Liver (tissue), 9 donors: ENCODE results near the gene ATP2C2. TPM values are rescaled to one million over a fixed set of nuclear protein-coding genes. Genes with fewer than 3 reads are reported as not detected.

ENCODE experiments used
- DNase-seq: peaks from one replicate; pipeline ENCODE4 v3.0.0-alpha.2; 2017; ENCODE audit warnings: low spot score
- H3K27ac ChIP-seq, 2 donors: one replicate each; pipeline ENCODE4 v1.7.0; 2013; ENCODE audit warnings: inconsistent platforms in 2 of 2, low read length in 2 of 2, control low read depth in 1 of 2, low read depth in 1 of 2, mild to moderate bottlenecking in 1 of 2
- H3K27me3 ChIP-seq, 4 donors: one replicate each; pipeline versions ENCODE4 v1.6.1 to v1.7.0; 2013; ENCODE audit warnings: low read length in 3 of 4, inconsistent platforms in 1 of 4, mild to moderate bottlenecking in 1 of 4, moderate library complexity in 1 of 4; ENCODE audit not compliant: control insufficient read depth in 4 of 4, insufficient read depth in 4 of 4
- H3K36me3 ChIP-seq, 4 donors: one replicate each; pipeline versions ENCODE4 v1.6.1 to v1.7.0; 2013; ENCODE audit warnings: low read length in 3 of 4, mild to moderate bottlenecking in 3 of 4, low read depth in 1 of 4, moderate library complexity in 1 of 4; ENCODE audit not compliant: control insufficient read depth in 4 of 4, insufficient read depth in 3 of 4
- H3K4me1 ChIP-seq, 4 donors: one replicate each; pipeline versions ENCODE4 v1.6.1 to v1.7.0; 2013; ENCODE audit warnings: low read length in 3 of 4, mild to moderate bottlenecking in 3 of 4, moderate library complexity in 1 of 4; ENCODE audit not compliant: control insufficient read depth in 4 of 4, insufficient read depth in 4 of 4
- H3K4me3 ChIP-seq, 3 donors: one replicate each; pipeline versions ENCODE4 v1.6.1 to v1.7.0; 2013; ENCODE audit warnings: low read length in 3 of 3, control low read depth in 1 of 3, low read depth in 1 of 3, mild to moderate bottlenecking in 1 of 3
- H3K9ac ChIP-seq, 2 donors: one replicate each; pipeline ENCODE4 v1.7.0; 2013; ENCODE audit warnings: low read length in 2 of 2, mild to moderate bottlenecking in 2 of 2, moderate library complexity in 2 of 2, control low read depth in 1 of 2, low read depth in 1 of 2
- H3K9me3 ChIP-seq, 4 donors: one replicate each; pipeline versions ENCODE4 v1.6.1 to v1.7.0; 2013; ENCODE audit warnings: low read length in 3 of 4; ENCODE audit not compliant: control insufficient read depth in 4 of 4
- EGR1 ChIP-seq, 2 donors: IDR thresholded peaks; 2 replicates each; pipeline ENCODE4 v1.6.1; 2016 to 2018; ENCODE audit warnings: antibody characterized with exemption in 2 of 2, low read depth in 2 of 2
- FOXA1 ChIP-seq: IDR thresholded peaks from 2 replicates; pipeline ENCODE4 v1.6.1; 2016; ENCODE audit warnings: antibody characterized with exemption
- GABPA ChIP-seq, 2 donors: IDR thresholded peaks in 1 of 2; conservative IDR thresholded peaks in 1 of 2; 2 replicates each; pipeline ENCODE4 v1.6.1; 2016; ENCODE audit warnings: antibody characterized with exemption in 2 of 2, mild to moderate bottlenecking in 1 of 2, moderate library complexity in 1 of 2
- HNF4A ChIP-seq, 2 donors: conservative IDR thresholded peaks; 2 replicates each; pipeline ENCODE4 v1.6.1; 2016; ENCODE audit warnings: antibody characterized with exemption in 2 of 2, mild to moderate bottlenecking in 2 of 2
- HNF4G ChIP-seq: IDR thresholded peaks from 2 replicates; pipeline ENCODE4 v1.6.1; 2016; ENCODE audit warnings: antibody characterized with exemption
- JUND ChIP-seq, 2 donors: IDR thresholded peaks; 2 replicates each; pipeline ENCODE4 v1.6.1; 2016; ENCODE audit warnings: antibody characterized with exemption in 2 of 2
- NR2F2 ChIP-seq: IDR thresholded peaks from 2 replicates; pipeline ENCODE4 v1.6.1; 2016; ENCODE audit warnings: antibody characterized with exemption
- RAD21 ChIP-seq, 2 donors: IDR thresholded peaks; 2 replicates each; pipeline ENCODE4 v1.6.1; 2016; ENCODE audit warnings: antibody characterized with exemption in 2 of 2, mild to moderate bottlenecking in 2 of 2
- REST ChIP-seq: IDR thresholded peaks from 2 replicates; pipeline ENCODE4 v1.6.1; 2016; ENCODE audit warnings: antibody characterized with exemption, mild to moderate bottlenecking
- RXRA ChIP-seq, 2 donors: IDR thresholded peaks; 2 replicates each; pipeline ENCODE4 v1.6.1; 2017 to 2018; ENCODE audit warnings: antibody characterized with exemption in 2 of 2, mild to moderate bottlenecking in 1 of 2
- SP1 ChIP-seq: IDR thresholded peaks from 2 replicates; pipeline ENCODE4 v1.6.1; 2018; ENCODE audit warnings: antibody characterized with exemption, mild to moderate bottlenecking
- ZBTB33 ChIP-seq: IDR thresholded peaks from 2 replicates; pipeline ENCODE4 v1.6.1; 2016; ENCODE audit warnings: antibody characterized with exemption
- WGBS: extraction: QIAGEN DNeasy Blood & Tissue Kit; methylation state at CpG from one replicate; pipeline ENCODE4 v1.1.7; 2013; 5-methylcytosine and 5-hydroxymethylcytosine counted together
- polyA plus RNA-seq, 2 donors: library from polyadenylated mRNA; stranded (reverse) in 1 of 2; unstranded in 1 of 2; fragments of 200-250 nt in 1 of 2; fragments of >200 nt in 1 of 2; fragmentation: Nextera tagmentation in 1 of 2; extraction: Ambion mirVana in 1 of 2; gene quantifications; one replicate each; pipeline versions ENCODE4 v1.2.1 to v1.2.3, GENCODE V29; 2013 to 2015
- total RNA-seq, 2 donors: library from RNA; depleted of rRNA; stranded (reverse); fragments of >200 nt; gene quantifications; one replicate each; pipeline ENCODE4 v1.2.3, GENCODE V29; 2014
- TF ChIP-seq, protein P1 (sequence below): IDR thresholded peaks from 2 replicates; pipeline ENCODE4 v1.6.1; 2016; ENCODE audit warnings: antibody characterized with exemption
- donor health status: healthy.
- donor health status: healthy.
- donor health status: healthy.
- donor health status: healthy.
- donor health status: healthy.

The ATP2C2 gene
- total and polyA plus RNA-seq, 4 donors, result 0.05 to 0.33 (median 0.22) TPM

- Histone ChIP-seq H3K9me3 (peaks cover 0 to 3% (median 0%) of the 10 kb centered on the region in 4 donors), H3K36me3 (no peaks in the 10 kb centered on the region), H3K27me3 (no peaks in the 10 kb centered on the region), H3K4me3 (no peak overlapping the region), H3K27ac (no peak overlapping the region), H3K9ac (no peak overlapping the region), H3K4me1 (no peaks in the 10 kb centered on the region)
- WGBS, result 49% methylated on average over 3 of the region's 3 CpGs
- no peak for DNase-seq
- TF ChIP-seq RAD21 (IDR thresholded peaks at IDR 0.05) (no peak), REST (no peak), JUND (IDR thresholded peaks at IDR 0.05) (no peak), EGR1 (IDR thresholded peaks at IDR 0.05; ENCODE audit: low read depth in 2 of 2) (no peak), HNF4A (conservative IDR thresholded peaks at IDR 0.05) (no peak), NR2F2 (no peak)
- TF ChIP-seq, protein P1, sequence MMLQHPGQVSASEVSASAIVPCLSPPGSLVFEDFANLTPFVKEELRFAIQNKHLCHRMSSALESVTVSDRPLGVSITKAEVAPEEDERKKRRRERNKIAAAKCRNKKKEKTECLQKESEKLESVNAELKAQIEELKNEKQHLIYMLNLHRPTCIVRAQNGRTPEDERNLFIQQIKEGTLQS, result no peak
Observed at GRCh38 chr16:84379709-84380362, 11.5 kb downstream of the ATP2C2 start.

- 60% methylated on average over 8 of the region's 8 CpGs for WGBS
- H3K36me3 ChIP-seq, result no peaks in the 10 kb centered on the region
- H3K4me3 ChIP-seq, result no peak overlapping the region
- H3K9ac ChIP-seq, result no peak overlapping the region
- TF ChIP-seq FOXA1 (no peak), GABPA (IDR thresholded peaks at IDR 0.05 in 1 of 2, conservative IDR thresholded peaks at IDR 0.05 in 1 of 2) (no peak), SP1 (no peak), RAD21 (IDR thresholded peaks at IDR 0.05) (no peak), RXRA (IDR thresholded peaks at IDR 0.05) (no peak), EGR1 (IDR thresholded peaks at IDR 0.05; ENCODE audit: low read depth in 2 of 2) (no peak), HNF4G (no peak), ZBTB33 (no peak)
- TF ChIP-seq, protein P1, result no peak
- no peak overlapping the region for H3K27ac ChIP-seq
- DNase-seq, result no peak
- H3K4me1 ChIP-seq, result no peaks in the 10 kb centered on the region
- no peaks in the 10 kb centered on the region for H3K27me3 ChIP-seq
- peaks cover 0 to 8% (median 3%) of the 10 kb centered on the region in 4 donors for H3K9me3 ChIP-seq
Observed at GRCh38 chr16:84380405-84380804, 12.1 kb downstream of the ATP2C2 start.
